T-cell (primary cell): ENCODE data around the gene GUF1. TPM values are rescaled to one million over a fixed set of nuclear protein-coding genes. Genes with fewer than 3 reads are reported as not detected.

ENCODE experiments used
- ATAC-seq, 4 experiments: fragments of 200-7000 bp in 3 of 4; fragments of 150-1000 bp in 1 of 4; cut with Tn5 transposase; replicated peaks in 1 of 4; 1 replicate in 3 of 4; 2 replicates in 1 of 4; pipeline ENCODE4 v1.10.0; 2021; ENCODE audit warnings: moderate library complexity in 3 of 4, mild to moderate bottlenecking in 2 of 4, moderate number of reproducible peaks in 1 of 4
- CTCF ChIA-PET, 2 donors: fragments of 300-600 bp; sonication (Branson Sonifier 250); formaldehyde crosslinking; loops; one replicate each; lab custom pipeline; 2022; ENCODE audit warnings: antibody characterized with exemption in 2 of 2; lab: Charles Lee
- POLR2A ChIA-PET, 2 donors: fragments of 300-600 bp; sonication (Branson Sonifier 250); formaldehyde crosslinking; loops; one replicate each; lab custom pipeline; 2022; ENCODE audit warnings: antibody characterized with exemption in 2 of 2; lab: Charles Lee
- DNase-seq, 35 experiments: peaks; one replicate each; pipeline versions ENCODE4 v3.0.0 to v3.0.0-alpha.2; 2013 to 2023
- H3K27ac ChIP-seq: one replicate; pipeline ENCODE4 v1.5.1; 2013; ENCODE audit warnings: low read length
- H3K27me3 ChIP-seq, 2 experiments: replicated peaks in 1 of 2; 1 replicate in 1 of 2; 2 replicates in 1 of 2; pipeline versions ENCODE4 v1.6.1 to v1.7.0; 2013; ENCODE audit warnings: low read length in 1 of 2, mixed read lengths in 1 of 2; ENCODE audit not compliant: control insufficient read depth in 2 of 2, insufficient read depth in 2 of 2; ENCODE audit errors: extremely low read depth in 1 of 2
- H3K36me3 ChIP-seq, 2 donors: 1 replicate in 1 of 2; 2 replicates in 1 of 2; pipeline versions ENCODE4 v1.6.1 to v1.7.0; 2013; ENCODE audit warnings: low read length in 1 of 2; ENCODE audit not compliant: control insufficient read depth in 2 of 2, insufficient read depth in 1 of 2; ENCODE audit errors: extremely low read depth in 1 of 2
- H3K4me1 ChIP-seq, 2 experiments: 1 replicate in 1 of 2; 2 replicates in 1 of 2; pipeline versions ENCODE4 v1.6.1 to v1.7.0; 2013; ENCODE audit warnings: low read length in 2 of 2, mixed read lengths in 1 of 2; ENCODE audit not compliant: insufficient read depth in 2 of 2, control insufficient read depth in 1 of 2; ENCODE audit errors: extremely low read depth in 1 of 2
- H3K4me3 ChIP-seq, 2 donors: 1 replicate in 1 of 2; 2 replicates in 1 of 2; pipeline versions ENCODE4 v1.5.1 to v1.7.0; 2013; ENCODE audit warnings: mild to moderate bottlenecking in 2 of 2, low read length in 1 of 2, moderate library complexity in 1 of 2; ENCODE audit not compliant: control insufficient read depth in 1 of 2; ENCODE audit errors: extremely low read depth in 1 of 2
- H3K9me3 ChIP-seq: 2 replicates; pipeline ENCODE4 v1.7.0; 2013
- H3K27ac Mint-ChIP-seq, 2 donors: one replicate each; pipeline ENCODE4 v1.8.0; 2020 to 2021; ENCODE audit warnings: mild to moderate bottlenecking in 2 of 2, mixed read lengths in 2 of 2
- H3K27me3 Mint-ChIP-seq, 2 donors: one replicate each; pipeline ENCODE4 v1.8.0; 2021 to 2022; ENCODE audit warnings: mixed read lengths in 2 of 2
- H3K36me3 Mint-ChIP-seq: one replicate; pipeline ENCODE4 v1.8.0; 2021; ENCODE audit warnings: mixed read lengths
- H3K4me1 Mint-ChIP-seq, 3 donors: one replicate each; pipeline ENCODE4 v1.8.0; 2020 to 2022; ENCODE audit warnings: mixed read lengths in 3 of 3, mild to moderate bottlenecking in 1 of 3
- H3K4me3 Mint-ChIP-seq, 3 donors: one replicate each; pipeline ENCODE4 v1.8.0; 2020 to 2022; ENCODE audit warnings: mild to moderate bottlenecking in 3 of 3, mixed read lengths in 3 of 3, moderate library complexity in 3 of 3
- H3K9me3 Mint-ChIP-seq, 3 donors: one replicate each; pipeline ENCODE4 v1.8.0; 2020 to 2022; ENCODE audit warnings: mixed read lengths in 3 of 3
- WGBS: methylation state at CpG from one replicate; pipeline ENCODE4 v1.1.5; 2013; ENCODE audit warnings: missing lambda C conversion rate; ENCODE audit not compliant: insufficient coverage; 5-methylcytosine and 5-hydroxymethylcytosine counted together
- total RNA-seq, 35 experiments: library from RNA in 6 of 35; stranded (reverse) in 6 of 35; fragments of 120-200 nt in 1 of 35; gene quantifications; one replicate each; pipeline versions ENCODE4 v1.2.1 to v1.2.4 and lab custom pipeline; 2013 to 2026

GUF1 gene
- total RNA-seq, 5 donors from 2014 or later (not counting 1 experiment from before 2014, with no cell fraction given) = 16.2 to 23.8 (median 21.2) TPM

DNA sequence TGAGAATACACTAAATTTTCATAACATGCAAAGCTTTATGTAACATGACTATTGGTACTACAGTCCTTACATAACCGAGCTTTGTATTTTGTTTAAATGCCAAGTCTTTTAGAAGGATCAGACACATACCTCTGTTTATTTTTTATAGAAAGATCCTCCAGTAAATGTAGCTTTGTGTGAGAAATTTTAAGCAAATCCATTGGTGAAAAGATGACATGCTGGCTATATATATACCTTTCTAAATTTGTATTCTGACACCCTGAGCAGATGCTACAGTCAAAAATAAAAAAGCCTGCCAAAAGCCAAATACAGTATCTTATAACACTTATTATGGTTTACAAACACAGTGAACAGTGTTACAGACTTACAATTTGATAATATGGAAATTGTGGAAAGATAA lies 26.8 kb upstream of the GUF1 start, which contains the start of gene YIPF7:
Gene YIPF7, minus strand, starts transcription at position 201 of the 400 bp plus-strand sequence. CDS start 1,525 bp downstream, outside the sequence.
- Histone ChIP-seq H3K4me1 (no peaks in the 10 kb centered on the region), H3K9me3 (no peaks in the 10 kb centered on the region), H3K27ac (no peak within 1 kb of the TSS), H3K36me3 (no peaks in the 10 kb centered on the region), H3K4me3 (no peak within 1 kb of the TSS), H3K27me3 (no peaks in the 10 kb centered on the region)
- H3K4me1 Mint-ChIP-seq = no peaks in the 10 kb centered on the region
- no peaks in the 10 kb centered on the region for H3K36me3 Mint-ChIP-seq
- no peak within 1 kb of the TSS for H3K4me3 Mint-ChIP-seq
- POLR2A ChIA-PET = no interaction called here
- H3K27me3 Mint-ChIP-seq = peaks cover 4 to 11% of the 10 kb centered on the region in 2 donors
- no CpG with 5 or more reads among the region's 1 CpG for WGBS
- ATAC-seq (no peak), DNase-seq (no peak)
- H3K9me3 Mint-ChIP-seq = no peaks in the 10 kb centered on the region
- CTCF ChIA-PET = interaction anchor here in 1 of 2 donors (0.5 kb wide), 1 partner anchor 20 kb away, joined by 3 read pairs; no protein-coding TSS in a partner anchor
- no peak within 1 kb of the TSS for H3K27ac Mint-ChIP-seq

DNA sequence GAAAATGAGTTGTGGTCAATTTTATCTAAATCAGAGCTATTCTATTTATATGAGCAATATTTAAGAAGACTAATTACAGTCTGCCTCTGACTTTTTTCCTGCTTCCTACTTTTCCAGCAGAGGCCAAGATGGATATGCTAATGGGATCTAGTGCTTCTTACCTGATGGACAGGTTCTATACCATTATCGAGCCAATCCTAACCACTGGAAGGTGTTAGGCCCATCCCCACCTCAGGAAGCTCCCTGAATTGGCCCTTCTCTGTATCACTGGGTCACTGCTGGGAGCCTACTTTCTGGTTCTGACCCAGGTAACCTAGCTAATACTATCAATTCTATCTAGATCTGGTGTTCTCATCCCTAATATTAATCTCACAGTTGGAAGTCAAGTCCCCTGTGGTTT lies 26.2 kb upstream of the GUF1 start:
- ChIA-PET CTCF (no interaction called here), POLR2A (no interaction called here)
- DNase-seq (no peak), ATAC-seq (no peak)
- no peak overlapping the region for H3K4me3 ChIP-seq
- 83% methylated on average over 1 of the region's 1 CpG for WGBS
- Mint-ChIP-seq H3K27me3 (peaks cover 4 to 6% of the 10 kb centered on the region in 2 donors), H3K27ac (no peak overlapping the region), H3K36me3 (no peaks in the 10 kb centered on the region), H3K9me3 (no peaks in the 10 kb centered on the region), H3K4me1 (no peaks in the 10 kb centered on the region), H3K4me3 (no peak overlapping the region)
- H3K36me3 ChIP-seq = no peaks in the 10 kb centered on the region
- H3K4me1 ChIP-seq = no peaks in the 10 kb centered on the region
- no peaks in the 10 kb centered on the region for H3K9me3 ChIP-seq
- no peak overlapping the region for H3K27ac ChIP-seq
- no peaks in the 10 kb centered on the region for H3K27me3 ChIP-seq

DNA sequence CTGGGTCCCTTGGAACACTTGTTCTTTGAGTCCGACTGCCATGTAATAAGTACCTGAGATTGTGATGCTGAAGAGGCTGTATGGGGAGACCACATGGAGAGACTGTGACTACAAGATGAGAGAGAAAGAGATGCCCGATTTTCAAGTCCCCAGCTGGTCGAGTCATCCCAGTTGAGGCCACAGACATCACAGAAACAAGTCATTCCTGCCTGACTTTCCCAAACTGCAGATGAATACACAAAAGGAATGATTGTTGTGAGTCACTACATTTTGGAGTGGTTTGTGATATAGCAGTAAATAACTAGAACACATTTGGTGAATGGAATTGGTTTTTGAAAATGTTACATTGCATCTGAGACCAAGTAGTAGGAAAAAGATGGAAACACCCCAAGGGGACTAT lies 17.8 kb upstream of the GUF1 start:
- no peaks in the 10 kb centered on the region for H3K4me1 Mint-ChIP-seq
- POLR2A ChIA-PET = interaction anchor here in 1 of 2 donors (0.6 kb wide), 1 partner anchor 13 kb away, joined by 3 read pairs; no protein-coding TSS in a partner anchor
- WGBS = 60% methylated on average over 1 of the region's 3 CpGs
- DNase-seq = no peak
- H3K4me3 Mint-ChIP-seq = no peak overlapping the region
- Histone ChIP-seq H3K27me3 (peaks cover 0 to 6% of the 10 kb centered on the region in 2 experiments), H3K4me3 (no peak overlapping the region), H3K4me1 (no peaks in the 10 kb centered on the region), H3K9me3 (no peaks in the 10 kb centered on the region), H3K36me3 (no peaks in the 10 kb centered on the region), H3K27ac (no peak overlapping the region)
- ATAC-seq = no peak
- H3K27ac Mint-ChIP-seq = no peak overlapping the region
- peaks cover 4 to 10% of the 10 kb centered on the region in 2 donors for H3K27me3 Mint-ChIP-seq
- CTCF ChIA-PET = no interaction called here
- H3K9me3 Mint-ChIP-seq = no peaks in the 10 kb centered on the region
- no peaks in the 10 kb centered on the region for H3K36me3 Mint-ChIP-seq

DNA sequence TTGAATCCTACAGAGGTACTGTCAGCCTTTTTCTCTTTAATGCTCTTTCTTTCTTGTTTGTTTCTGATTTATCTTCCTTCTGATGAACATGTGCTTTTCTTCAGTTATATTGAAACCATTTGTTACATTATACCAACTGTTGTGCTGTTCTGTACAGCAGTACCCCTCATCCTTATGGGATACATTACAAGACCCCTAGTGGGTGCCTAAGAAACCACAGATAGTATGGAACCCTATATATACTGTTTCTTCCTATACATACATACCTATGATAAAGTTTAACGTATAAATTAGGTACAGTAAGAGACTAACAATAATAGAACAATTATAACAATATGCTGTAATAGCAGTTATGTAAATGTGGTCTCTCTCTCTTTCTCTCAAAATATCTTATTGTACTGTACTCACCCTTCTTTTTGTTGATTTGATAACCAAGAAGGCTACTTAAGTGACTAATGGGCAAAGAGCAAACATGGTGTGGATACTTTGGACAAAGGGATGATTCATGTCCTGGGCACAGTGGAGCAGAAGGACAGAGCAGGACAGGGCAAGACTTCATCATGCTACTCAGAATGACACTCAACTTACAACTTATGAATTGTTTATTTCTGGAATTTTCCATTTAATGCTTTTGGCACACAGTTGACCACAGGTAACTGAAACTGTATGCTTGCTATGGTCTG lies 16.1 kb upstream of the GUF1 start:
- no CpG with 5 or more reads among the region's 1 CpG for WGBS
- no peak for ATAC-seq
- no peaks in the 10 kb centered on the region for H3K4me1 ChIP-seq
- peaks cover 0 to 6% of the 10 kb centered on the region in 2 experiments for H3K27me3 ChIP-seq
- DNase-seq = no peak
- H3K27me3 Mint-ChIP-seq = peaks cover 4 to 10% of the 10 kb centered on the region in 2 donors
- H3K36me3 Mint-ChIP-seq = no peaks in the 10 kb centered on the region
- H3K9me3 ChIP-seq = no peaks in the 10 kb centered on the region
- no peaks in the 10 kb centered on the region for H3K9me3 Mint-ChIP-seq
- H3K4me1 Mint-ChIP-seq = no peaks in the 10 kb centered on the region
- H3K4me3 ChIP-seq = no peak overlapping the region
- no peak overlapping the region for H3K4me3 Mint-ChIP-seq
- no peak overlapping the region for H3K27ac ChIP-seq
- H3K36me3 ChIP-seq = no peaks in the 10 kb centered on the region
- ChIA-PET POLR2A (no interaction called here), CTCF (no interaction called here)
- no peak overlapping the region for H3K27ac Mint-ChIP-seq

DNA sequence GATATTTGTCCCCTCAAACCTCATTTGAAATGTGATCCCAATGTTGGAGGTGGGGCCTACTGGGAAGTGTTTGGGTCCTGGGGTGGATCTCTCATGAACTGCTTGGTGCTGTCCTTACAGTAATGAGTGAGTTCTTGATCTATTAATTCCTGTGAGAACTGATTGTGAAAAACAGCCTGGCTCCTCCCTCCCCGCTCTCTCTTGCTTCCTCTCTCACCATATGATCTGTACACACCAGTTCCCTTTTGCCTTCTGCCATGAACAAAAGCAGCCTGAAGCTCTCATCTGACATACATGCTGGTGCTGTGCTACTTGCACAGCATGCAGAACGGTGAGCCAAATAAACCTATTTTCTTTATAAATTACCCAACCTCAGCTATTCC lies 15.6 kb upstream of the GUF1 start:
- Histone ChIP-seq H3K4me3 (no peak overlapping the region), H3K27me3 (peaks cover 0 to 6% of the 10 kb centered on the region in 2 experiments), H3K36me3 (no peaks in the 10 kb centered on the region), H3K27ac (no peak overlapping the region), H3K9me3 (no peaks in the 10 kb centered on the region), H3K4me1 (no peaks in the 10 kb centered on the region)
- Mint-ChIP-seq H3K9me3 (no peaks in the 10 kb centered on the region), H3K4me3 (no peak overlapping the region), H3K4me1 (no peaks in the 10 kb centered on the region), H3K36me3 (no peaks in the 10 kb centered on the region), H3K27ac (no peak overlapping the region), H3K27me3 (peaks cover under 1 to 10% of the 10 kb centered on the region in 2 donors)
- WGBS = 50% methylated on average over 2 of the region's 2 CpGs
- ChIA-PET CTCF (no interaction called here), POLR2A (no interaction called here)
- ATAC-seq (no peak), DNase-seq (no peak)

DNA sequence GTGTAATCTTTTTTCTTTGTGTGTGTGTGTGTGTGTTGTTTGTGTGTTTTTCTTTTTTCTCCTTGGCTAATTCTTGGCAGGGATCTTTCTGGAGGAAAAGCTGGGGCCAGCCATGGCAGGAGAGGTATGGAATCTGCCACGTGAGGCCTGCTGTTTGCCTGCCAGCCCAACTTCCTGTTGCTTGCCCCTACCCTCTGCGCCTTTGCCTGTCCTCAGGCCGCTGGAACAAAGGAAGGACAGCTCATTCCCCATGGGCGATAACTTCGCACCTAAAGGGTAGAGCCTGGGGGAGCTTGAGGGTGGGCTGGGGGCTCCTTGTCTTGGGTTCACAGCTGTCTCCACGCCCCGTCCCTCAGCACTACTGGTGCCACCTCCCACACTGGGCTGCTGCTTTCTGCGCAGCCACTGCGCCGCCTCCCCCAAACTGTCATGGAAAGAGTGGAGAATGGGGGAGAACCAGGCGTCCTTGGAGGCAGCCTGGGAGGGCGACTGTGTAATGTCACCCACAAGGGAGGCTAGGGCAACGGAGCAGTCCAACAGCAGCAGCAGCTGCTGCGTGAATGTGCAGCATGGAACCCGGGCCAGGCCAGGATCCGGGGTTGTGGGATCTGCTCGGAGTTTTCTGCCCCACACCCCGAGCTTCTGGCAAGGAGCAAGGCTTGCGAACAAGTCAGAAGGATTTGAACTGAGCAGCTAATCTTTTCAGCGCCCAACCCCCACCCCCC lies 14.5 kb upstream of the GUF1 start:
- no peaks in the 10 kb centered on the region for H3K9me3 Mint-ChIP-seq
- no peak overlapping the region for H3K4me3 ChIP-seq
- H3K4me1 ChIP-seq = no peaks in the 10 kb centered on the region
- no peaks in the 10 kb centered on the region for H3K36me3 ChIP-seq
- no peak overlapping the region for H3K27ac Mint-ChIP-seq
- DNase-seq = no peak
- POLR2A ChIA-PET = interaction anchor here in 1 of 2 donors (0.5 kb wide), 1 partner anchor 46 kb away, joined by 6 read pairs; no protein-coding TSS in a partner anchor
- H3K27me3 Mint-ChIP-seq = peaks cover 0 to 6% of the 10 kb centered on the region in 2 donors
- 72% methylated on average over 9 of the region's 20 CpGs for WGBS
- no peak overlapping the region for H3K27ac ChIP-seq
- peaks cover 2 to 6% of the 10 kb centered on the region in 2 experiments for H3K27me3 ChIP-seq
- CTCF ChIA-PET = no interaction called here
- no peaks in the 10 kb centered on the region for H3K9me3 ChIP-seq
- H3K4me3 Mint-ChIP-seq = no peak overlapping the region
- H3K4me1 Mint-ChIP-seq = no peaks in the 10 kb centered on the region
- H3K36me3 Mint-ChIP-seq = no peaks in the 10 kb centered on the region
- ATAC-seq = no peak
